Gastrocnemius medialis (tissue), 4 donors: ENCODE results near the gene HLA-DQA2. TPM values are rescaled to one million over a fixed set of nuclear protein-coding genes. Genes with fewer than 3 reads are reported as not detected.
"Not testable (repeated sequence)": the region's sequence is repeated elsewhere in the genome, so short reads cannot be mapped to it uniquely, and the experiment has no call there.

Source experiments
- ATAC-seq, 2 donors: fragments of 150-250 bp; one replicate each; pipeline ENCODE4 v1.9.1; 2016
- DNase-seq, 2 donors: peaks; one replicate each; pipeline ENCODE4 v3.0.0-alpha.2; 2019
- H3K27ac ChIP-seq, 4 donors: fragments of 200-600 bp; sonication (generic); 1 replicate in 1 of 4; 2 replicates in 3 of 4; pipeline ENCODE4 v1.5.1; 2016 to 2018; ENCODE audit warnings: mild to moderate bottlenecking in 2 of 4, moderate library complexity in 1 of 4
- H3K27me3 ChIP-seq, 3 donors: fragments of 200-600 bp; sonication (generic) in 2 of 3; 1 replicate in 1 of 3; 2 replicates in 2 of 3; pipeline versions ENCODE4 v1.5.1 to v1.6.0; 2016 to 2019; ENCODE audit warnings: mild to moderate bottlenecking in 1 of 3, moderate library complexity in 1 of 3
- H3K36me3 ChIP-seq, 2 donors: fragments of 200-600 bp; sonication (generic) in 1 of 2; one replicate each; pipeline ENCODE4 v1.5.1; 2017 to 2018
- H3K4me1 ChIP-seq, 2 donors: fragments of 200-600 bp; sonication (generic) in 1 of 2; one replicate each; pipeline ENCODE4 v1.5.1; 2016 to 2017; ENCODE audit warnings: mild to moderate bottlenecking in 2 of 2
- H3K4me3 ChIP-seq, 4 donors: fragments of 200-600 bp; sonication (generic) in 3 of 4; 1 replicate in 1 of 4; 2 replicates in 3 of 4; pipeline ENCODE4 v1.5.1; 2016 to 2019; ENCODE audit warnings: mild to moderate bottlenecking in 2 of 4
- H3K9me3 ChIP-seq, 3 donors: fragments of 200-600 bp; sonication (generic) in 2 of 3; 1 replicate in 1 of 3; 2 replicates in 2 of 3; pipeline ENCODE4 v1.5.1; 2016 to 2019
- POLR2A ChIP-seq, 2 donors: fragments of 450-650 bp; IDR thresholded peaks; one replicate each; pipeline ENCODE4 v1.6.1; 2017; ENCODE audit warnings: antibody characterized with exemption in 2 of 2, mild to moderate bottlenecking in 2 of 2, moderate library complexity in 2 of 2
- in situ Hi-C, 4 donors: fragments of 200-750 bp; cut with MboI; loops; one replicate each; pipeline versions ENCODE4 v1.15.0 to v1.8.0; 2017; ENCODE audit warnings: low sequenced_read_pairs in 4 of 4
- intact Hi-C: fragments of 100-400 bp; cut with DNase I; formaldehyde crosslinking; loops from one replicate; pipeline ENCODE4 v1.15.1; 2023; ENCODE audit warnings: low total_unique reads
- total RNA-seq, 4 donors: library from RNA; depleted of rRNA; stranded (reverse); fragments of >200 nt; gene quantifications; one replicate each; pipeline versions ENCODE4 v1.1.0 to v1.2.3, GENCODE V29; 2016
- TF ChIP-seq, protein P1 (sequence below), 5 experiments: fragments of 450-650 bp in 3 of 5; fragments of 200-600 bp in 2 of 5; sonication (generic) in 2 of 5; IDR thresholded peaks in 4 of 5; conservative IDR thresholded peaks in 1 of 5; 1 replicate in 4 of 5; 2 replicates in 1 of 5; pipeline ENCODE4 v1.5.1; 2016 to 2019; ENCODE audit warnings: antibody characterized with exemption in 5 of 5, mild to moderate bottlenecking in 3 of 5, moderate library complexity in 3 of 5

HLA-DQA2 gene
- total RNA-seq, 4 donors from 2014 or later, result 0.49 TPM; not detected in 3

GRCh38 chr6:32703347-32703746 lies 37.8 kb upstream of the HLA-DQA2 start:
- no peak for TF ChIP-seq POLR2A (IDR thresholded peaks at IDR 0.05)
- TF ChIP-seq, protein P1, sequence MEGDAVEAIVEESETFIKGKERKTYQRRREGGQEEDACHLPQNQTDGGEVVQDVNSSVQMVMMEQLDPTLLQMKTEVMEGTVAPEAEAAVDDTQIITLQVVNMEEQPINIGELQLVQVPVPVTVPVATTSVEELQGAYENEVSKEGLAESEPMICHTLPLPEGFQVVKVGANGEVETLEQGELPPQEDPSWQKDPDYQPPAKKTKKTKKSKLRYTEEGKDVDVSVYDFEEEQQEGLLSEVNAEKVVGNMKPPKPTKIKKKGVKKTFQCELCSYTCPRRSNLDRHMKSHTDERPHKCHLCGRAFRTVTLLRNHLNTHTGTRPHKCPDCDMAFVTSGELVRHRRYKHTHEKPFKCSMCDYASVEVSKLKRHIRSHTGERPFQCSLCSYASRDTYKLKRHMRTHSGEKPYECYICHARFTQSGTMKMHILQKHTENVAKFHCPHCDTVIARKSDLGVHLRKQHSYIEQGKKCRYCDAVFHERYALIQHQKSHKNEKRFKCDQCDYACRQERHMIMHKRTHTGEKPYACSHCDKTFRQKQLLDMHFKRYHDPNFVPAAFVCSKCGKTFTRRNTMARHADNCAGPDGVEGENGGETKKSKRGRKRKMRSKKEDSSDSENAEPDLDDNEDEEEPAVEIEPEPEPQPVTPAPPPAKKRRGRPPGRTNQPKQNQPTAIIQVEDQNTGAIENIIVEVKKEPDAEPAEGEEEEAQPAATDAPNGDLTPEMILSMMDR (IDR thresholded peaks at IDR 0.05 in 4 of 5, conservative IDR thresholded peaks at IDR 0.05 in 1 of 5), result no peak
- H3K27ac ChIP-seq, result no peak overlapping the region
- peaks cover 0 to 4% (median 3%) of the 10 kb centered on the region in 3 donors for H3K27me3 ChIP-seq
- in situ Hi-C loops, result no loop called here
- no peak for ATAC-seq
- H3K9me3 ChIP-seq, result no peaks in the 10 kb centered on the region
- no peak for DNase-seq
- intact Hi-C loops, result loop anchor here (5.0 kb wide), 1 partner anchor 271 kb away; no protein-coding TSS in a partner anchor
- no peaks in the 10 kb centered on the region for H3K36me3 ChIP-seq
- no peak overlapping the region for H3K4me3 ChIP-seq
- no peaks in the 10 kb centered on the region for H3K4me1 ChIP-seq

DNA sequence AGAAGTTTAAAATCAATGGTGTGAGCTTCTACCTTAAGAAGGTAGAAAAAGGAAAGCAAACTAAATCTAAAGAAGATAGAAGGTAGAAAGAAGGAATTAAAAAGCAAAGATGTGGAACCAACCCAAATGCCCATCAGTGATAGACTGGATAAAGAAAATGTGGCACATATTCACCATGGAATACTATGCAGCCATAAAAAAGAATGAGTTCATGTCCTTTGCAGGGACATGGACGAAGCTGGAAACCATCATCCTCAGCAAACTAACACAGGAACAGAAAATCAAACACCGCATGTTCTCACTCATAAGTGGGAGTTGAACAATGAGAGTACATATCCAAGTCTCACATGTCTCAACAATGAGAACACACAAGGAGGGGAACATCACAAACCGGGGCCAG lies 36.0 kb upstream of the HLA-DQA2 start:
- intact Hi-C loops, result not testable (repeated sequence)

DNA sequence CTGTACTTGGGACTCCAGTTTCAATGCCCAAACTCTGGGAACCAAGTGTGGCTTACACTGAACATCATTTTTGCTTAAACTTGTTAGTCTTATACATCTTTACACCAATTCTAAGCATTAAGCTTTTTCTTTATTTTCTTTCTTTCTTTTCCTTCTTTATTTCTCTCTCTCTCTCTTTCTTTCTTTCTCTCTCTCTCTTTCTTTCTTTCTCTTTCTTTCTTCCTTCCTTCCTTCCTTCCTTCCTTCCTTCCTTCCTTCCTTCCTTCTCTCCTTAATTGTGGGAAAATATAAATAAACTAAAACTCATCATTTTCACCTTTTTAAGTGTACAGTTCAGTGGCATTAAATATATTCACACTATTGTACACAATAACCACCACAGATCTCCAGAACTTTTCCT lies 31.6 kb upstream of the HLA-DQA2 start:
- no peak overlapping the region for H3K4me3 ChIP-seq
- in situ Hi-C loops (no loop called here), intact Hi-C loops (no loop called here)
- TF ChIP-seq POLR2A (IDR thresholded peaks at IDR 0.05), result no peak
- TF ChIP-seq, protein P1 (IDR thresholded peaks at IDR 0.05 in 4 of 5, conservative IDR thresholded peaks at IDR 0.05 in 1 of 5), result no peak
- no peaks in the 10 kb centered on the region for H3K9me3 ChIP-seq
- H3K4me1 ChIP-seq, result no peaks in the 10 kb centered on the region
- H3K27me3 ChIP-seq, result no peaks in the 10 kb centered on the region
- no peak overlapping the region for H3K27ac ChIP-seq
- no peaks in the 10 kb centered on the region for H3K36me3 ChIP-seq
- ATAC-seq, result no peak
- no peak for DNase-seq

More for the DNA sequence above, 36.0 kb upstream of the HLA-DQA2 start:
- in situ Hi-C loops, H3K9me3 ChIP-seq, H3K4me3 ChIP-seq, DNase-seq, ATAC-seq, H3K36me3 ChIP-seq, H3K4me1 ChIP-seq, H3K27me3 ChIP-seq, H3K27ac ChIP-seq: not testable (repeated sequence)

DNA sequence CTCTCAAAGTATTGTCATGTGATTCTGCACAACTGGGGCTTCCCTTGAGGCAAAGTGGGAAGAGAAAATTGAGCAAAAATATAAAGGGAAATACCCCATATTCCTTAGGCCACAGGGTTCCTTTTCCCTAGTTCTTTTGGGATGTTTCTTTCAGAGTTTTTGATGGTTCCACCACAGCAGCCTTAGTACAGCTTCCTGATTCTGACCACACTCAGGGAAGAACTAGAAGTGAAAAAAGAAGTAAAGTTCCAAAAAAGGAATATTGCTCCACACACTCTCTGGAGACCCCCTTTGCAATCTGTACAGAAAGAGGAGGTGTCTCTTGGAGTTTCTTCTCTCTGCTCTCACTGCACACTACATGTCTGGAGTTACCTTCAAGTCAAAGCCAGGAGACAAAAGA lies 27.9 kb upstream of the HLA-DQA2 start:
- TF ChIP-seq, protein P1 (IDR thresholded peaks at IDR 0.05 in 4 of 5, conservative IDR thresholded peaks at IDR 0.05 in 1 of 5), result no peak
- TF ChIP-seq POLR2A (IDR thresholded peaks at IDR 0.05), result no peak
- ATAC-seq, result no peak
- in situ Hi-C loops, result no loop called here
- no peak overlapping the region for H3K4me3 ChIP-seq
- H3K4me1 ChIP-seq, result no peaks in the 10 kb centered on the region
- no peaks in the 10 kb centered on the region for H3K9me3 ChIP-seq
- intact Hi-C loops, result no loop called here
- DNase-seq, result no peak
- no peaks in the 10 kb centered on the region for H3K36me3 ChIP-seq
- no peak overlapping the region for H3K27ac ChIP-seq
- H3K27me3 ChIP-seq, result no peaks in the 10 kb centered on the region

DNA sequence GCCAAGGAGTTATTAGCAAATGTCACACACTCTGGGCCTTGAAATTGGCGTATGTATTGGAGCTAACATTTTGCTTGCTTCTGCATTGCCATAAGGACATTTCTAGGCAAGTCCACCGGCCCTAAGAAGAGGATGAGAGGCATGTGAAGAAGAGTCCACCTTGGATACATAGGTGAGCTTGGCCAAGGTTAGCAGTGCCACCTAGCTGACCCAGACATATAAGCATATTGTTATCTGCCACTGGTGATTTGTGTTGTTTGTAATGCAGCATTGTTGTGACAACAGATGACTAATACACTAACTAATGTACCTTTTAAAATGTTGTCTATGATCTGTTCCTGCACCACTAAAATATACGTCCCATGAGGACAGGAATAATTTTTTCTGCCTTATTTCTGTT lies 24.8 kb upstream of the HLA-DQA2 start:
- TF ChIP-seq POLR2A (IDR thresholded peaks at IDR 0.05), result no peak
- TF ChIP-seq, protein P1 (IDR thresholded peaks at IDR 0.05 in 4 of 5, conservative IDR thresholded peaks at IDR 0.05 in 1 of 5), result no peak
- in situ Hi-C loops (no loop called here), intact Hi-C loops (no loop called here)
- H3K4me1 ChIP-seq, result no peaks in the 10 kb centered on the region
- no peaks in the 10 kb centered on the region for H3K27me3 ChIP-seq
- DNase-seq, result no peak
- H3K9me3 ChIP-seq, result no peaks in the 10 kb centered on the region
- H3K27ac ChIP-seq, result no peak overlapping the region
- H3K4me3 ChIP-seq, result no peak overlapping the region
- no peak for ATAC-seq
- no peaks in the 10 kb centered on the region for H3K36me3 ChIP-seq
